GM18526 (cell line): ENCODE data around the gene KDM7A.

Experiments used
- POLR2A ChIP-seq: IDR thresholded peaks from 3 replicates; pipeline ENCODE4 v1.6.1; 2011; ENCODE audit not compliant: insufficient read length; ENCODE audit errors: extremely low read depth

The KDM7A gene

GRCh38 chr7:140059273-140060242 lies 117.2 kb downstream of the KDM7A start:
- TF ChIP-seq POLR2A: no peak

GRCh38 chr7:140058517-140058916 lies 118.3 kb downstream of the KDM7A start:
- TF ChIP-seq POLR2A: no peak

- no peak for TF ChIP-seq POLR2A
These were observed 119.6 kb downstream of the KDM7A start for GRCh38 chr7:140057143-140057535.

GRCh38 chr7:140056431-140057142 lies 120.2 kb downstream of the KDM7A start:
- TF ChIP-seq POLR2A: no peak

- TF ChIP-seq POLR2A: no peak
These were observed 121.0 kb downstream of the KDM7A start for GRCh38 chr7:140055833-140056232.

GRCh38 chr7:140054751-140055150 lies 122.0 kb downstream of the KDM7A start:
- TF ChIP-seq POLR2A: no peak

- no peak for TF ChIP-seq POLR2A
These were observed 122.8 kb downstream of the KDM7A start for GRCh38 chr7:140053812-140054539.

- TF ChIP-seq POLR2A: no peak
These were observed 125.0 kb downstream of the KDM7A start for GRCh38 chr7:140051820-140052219.

- TF ChIP-seq POLR2A: no peak
These were observed 126.7 kb downstream of the KDM7A start for GRCh38 chr7:140050100-140050499.

GRCh38 chr7:140049339-140050024 lies 127.3 kb downstream of the KDM7A start:
- no peak for TF ChIP-seq POLR2A

GRCh38 chr7:140048989-140049338 lies 127.8 kb downstream of the KDM7A start:
- TF ChIP-seq POLR2A: no peak

- TF ChIP-seq POLR2A: no peak
These were observed 128.6 kb downstream of the KDM7A start for GRCh38 chr7:140048138-140048537.

- no peak for TF ChIP-seq POLR2A
These were observed 129.6 kb downstream of the KDM7A start for GRCh38 chr7:140047197-140047596.

GRCh38 chr7:140045697-140046096 lies 131.1 kb downstream of the KDM7A start:
- no peak for TF ChIP-seq POLR2A

- no peak for TF ChIP-seq POLR2A
These were observed 132.5 kb downstream of the KDM7A start for GRCh38 chr7:140044251-140044650.

GRCh38 chr7:140042386-140042670 lies 134.5 kb downstream of the KDM7A start:
- TF ChIP-seq POLR2A: no peak
